GM12878 (cell line): ENCODE measurements around the gene DNAJC16. TPM values are rescaled to one million over a fixed set of nuclear protein-coding genes. Genes with fewer than 3 reads are reported as not detected.

Experiments
- ATF3 ChIP-seq: IDR thresholded peaks from 2 replicates; pipeline ENCODE4 v1.6.1; 2011; ENCODE audit warnings: low read depth, mild to moderate bottlenecking, low read length, moderate library complexity, borderline replicate concordance; ENCODE audit errors: extremely low read depth
- BACH1 ChIP-seq: fragments of 450-650 bp; IDR thresholded peaks from 2 replicates; pipeline ENCODE4 v1.6.1; 2017; ENCODE audit warnings: mild to moderate bottlenecking, borderline replicate concordance
- BMI1 ChIP-seq: fragments of 450-650 bp; IDR thresholded peaks from 2 replicates; pipeline ENCODE4 v1.6.1; 2016; ENCODE audit warnings: mild to moderate bottlenecking, moderate library complexity, borderline replicate concordance
- CEBPB ChIP-seq, 2 experiments: fragments of 150-350 bp in 1 of 2; IDR thresholded peaks; 2 replicates each; pipeline ENCODE4 v1.6.1; 2012 to 2014; ENCODE audit warnings: low read depth in 2 of 2, low read length in 2 of 2, borderline replicate concordance in 1 of 2, inconsistent platforms in 1 of 2
- IKZF1 ChIP-seq: fragments of 450-650 bp; conservative IDR thresholded peaks from 2 replicates; pipeline ENCODE4 v1.6.1; 2017; ENCODE audit warnings: antibody characterized with exemption, mild to moderate bottlenecking
- IRF5 ChIP-seq: fragments of 450-650 bp; IDR thresholded peaks from 2 replicates; pipeline ENCODE4 v1.6.1; 2017; ENCODE audit warnings: borderline replicate concordance
- MEF2A ChIP-seq: IDR thresholded peaks from 2 replicates; pipeline ENCODE4 v1.6.1; 2011; ENCODE audit warnings: low read depth, mild to moderate bottlenecking, low read length, moderate library complexity; ENCODE audit not compliant: insufficient read depth
- SP1 ChIP-seq: IDR thresholded peaks from one replicate; pipeline ENCODE4 v1.6.1; 2011; ENCODE audit warnings: low read depth, low read length
- YY1 ChIP-seq: IDR thresholded peaks from 2 replicates; pipeline ENCODE4 v1.6.1; 2011; ENCODE audit warnings: low read depth, mild to moderate bottlenecking, low read length
- ZBTB11 ChIP-seq: fragments of 450-650 bp; formaldehyde crosslinking; IDR thresholded peaks from 2 replicates; pipeline ENCODE4 v1.5.0; 2022; ENCODE audit warnings: mild to moderate bottlenecking, missing genetic modification characterization
- ZBTB4 ChIP-seq: fragments of 450-650 bp; formaldehyde crosslinking; IDR thresholded peaks from 2 replicates; pipeline ENCODE4 v1.4.0; 2022; ENCODE audit warnings: mild to moderate bottlenecking, moderate library complexity
- polyA plus RNA-seq, 11 experiments: library from polyadenylated mRNA; depleted of rRNA in 4 of 11; unstranded in 6 of 11; stranded (reverse) in 5 of 11; fragments of >200 nt; fragmentation: Nextera tagmentation in 4 of 11; fragmentation: Illumina TruSeq in 1 of 11; extraction: Ambion mirVana in 4 of 11; extraction: Trizol in 1 of 11; gene quantifications; 1 replicate in 1 of 11; 2 replicates in 10 of 11; pipeline versions ENCODE4 v1.2.1 to v1.2.3, GENCODE V29; 2011 to 2016; ENCODE audit warnings: inconsistent platforms in 2 of 11, missing spikeins in 2 of 11, low read depth in 1 of 11
- total RNA-seq, 4 experiments: library from RNA; depleted of rRNA in 3 of 4; stranded (reverse); fragments of >200 nt in 3 of 4; fragmentation: Illumina TruSeq in 1 of 4; extraction: Trizol in 1 of 4; gene quantifications; 2 replicates each; pipeline versions ENCODE4 v1.2.1 to v1.2.3, GENCODE V29; 2013 to 2021
- TF ChIP-seq, protein P1 (sequence below): fragments of 450-650 bp; IDR thresholded peaks from 2 replicates; pipeline ENCODE4 v1.6.1; 2016; ENCODE audit warnings: mild to moderate bottlenecking

The DNAJC16 gene
- total and polyA plus RNA-seq, 10 of the 15 experiments (the other 5 are each of a cell fraction or from before 2014, with no cell fraction given), result 2.4 to 12.7 (median 7.8) TPM

DNA sequence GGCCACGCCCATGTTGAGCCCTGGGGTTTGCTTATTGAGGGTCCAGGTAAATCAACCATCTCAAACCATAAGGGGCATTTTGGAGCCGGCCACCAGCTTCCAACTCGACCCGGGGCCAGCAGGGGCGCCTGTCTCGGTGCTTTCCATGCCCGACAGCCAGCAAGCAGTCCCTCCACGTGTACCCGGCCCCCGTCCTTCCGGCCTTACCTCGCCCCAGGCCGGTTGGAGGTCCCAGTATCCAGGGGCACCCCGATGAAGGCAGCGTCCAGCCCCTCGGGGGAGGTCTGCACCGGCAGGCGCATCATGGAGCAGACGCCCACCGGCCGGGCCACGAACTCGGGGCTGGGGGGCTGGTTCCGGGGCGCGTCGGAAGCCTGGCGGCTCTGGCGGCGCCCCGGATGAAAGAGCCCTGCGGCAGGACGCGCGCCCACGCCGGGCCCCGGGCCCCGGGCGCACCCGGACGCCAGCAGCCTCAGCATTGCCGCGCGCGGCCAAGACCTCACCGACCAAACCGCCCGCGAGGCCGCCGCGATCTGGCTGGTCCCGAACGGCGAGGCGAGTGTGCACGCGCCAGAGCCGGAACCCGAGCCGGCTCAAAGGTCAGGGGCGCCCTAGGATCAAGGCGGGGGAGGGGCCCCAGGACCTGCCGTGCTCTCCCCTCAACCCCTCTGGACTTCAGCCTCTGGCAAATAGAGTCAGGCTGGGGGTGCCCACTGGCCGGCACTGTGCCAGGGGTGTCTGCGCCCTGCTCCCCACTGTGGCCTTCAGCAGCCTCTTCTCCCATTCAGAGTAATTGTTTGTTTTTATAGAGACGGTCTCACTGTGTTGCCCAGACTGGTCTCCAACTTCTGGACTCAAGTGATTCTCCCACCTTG lies 58.1 kb downstream of the DNAJC16 start, which contains the start of gene AGMAT (continued):
- TF ChIP-seq ZBTB11 (CRISPR knock-in tag) (no peak), ZBTB4 (CRISPR knock-in tag) (no peak), IRF5 (no peak), SP1 (no peak), BMI1 (no peak), CEBPB (IDR thresholded peaks at IDR 0.05; ENCODE audit: borderline replicate concordance in 1 of 2, low read depth in 2 of 2, low read length in 2 of 2) (no peak), MEF2A (no peak), BACH1 (peak; percentile 51; the same call in 1 of the 2 replicates), YY1 (no peak), IKZF1 (peak; percentile 81), ATF3 (no peak)
- TF ChIP-seq, protein P1, sequence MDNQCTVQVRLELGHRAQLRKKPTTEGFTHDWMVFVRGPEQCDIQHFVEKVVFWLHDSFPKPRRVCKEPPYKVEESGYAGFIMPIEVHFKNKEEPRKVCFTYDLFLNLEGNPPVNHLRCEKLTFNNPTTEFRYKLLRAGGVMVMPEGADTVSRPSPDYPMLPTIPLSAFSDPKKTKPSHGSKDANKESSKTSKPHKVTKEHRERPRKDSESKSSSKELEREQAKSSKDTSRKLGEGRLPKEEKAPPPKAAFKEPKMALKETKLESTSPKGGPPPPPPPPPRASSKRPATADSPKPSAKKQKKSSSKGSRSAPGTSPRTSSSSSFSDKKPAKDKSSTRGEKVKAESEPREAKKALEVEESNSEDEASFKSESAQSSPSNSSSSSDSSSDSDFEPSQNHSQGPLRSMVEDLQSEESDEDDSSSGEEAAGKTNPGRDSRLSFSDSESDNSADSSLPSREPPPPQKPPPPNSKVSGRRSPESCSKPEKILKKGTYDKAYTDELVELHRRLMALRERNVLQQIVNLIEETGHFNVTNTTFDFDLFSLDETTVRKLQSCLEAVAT, result no peak
